Activated CD4-positive, alpha-beta T cell treated with anti-CD3 and anti-CD28 coated beads, Interleukin-2, amount 50 U/mL, for 4 hours (primary cell): Measurements from ENCODE around the gene GGTA1.
"Not testable (repeated sequence)": the region's sequence is repeated elsewhere in the genome, so short reads cannot be mapped to it uniquely, and the experiment has no call there.

Experiments used
- DNase-seq, 2 experiments: peaks; one replicate each; pipeline ENCODE4 v3.0.0-alpha.2; 2020

The GGTA1 gene

DNA sequence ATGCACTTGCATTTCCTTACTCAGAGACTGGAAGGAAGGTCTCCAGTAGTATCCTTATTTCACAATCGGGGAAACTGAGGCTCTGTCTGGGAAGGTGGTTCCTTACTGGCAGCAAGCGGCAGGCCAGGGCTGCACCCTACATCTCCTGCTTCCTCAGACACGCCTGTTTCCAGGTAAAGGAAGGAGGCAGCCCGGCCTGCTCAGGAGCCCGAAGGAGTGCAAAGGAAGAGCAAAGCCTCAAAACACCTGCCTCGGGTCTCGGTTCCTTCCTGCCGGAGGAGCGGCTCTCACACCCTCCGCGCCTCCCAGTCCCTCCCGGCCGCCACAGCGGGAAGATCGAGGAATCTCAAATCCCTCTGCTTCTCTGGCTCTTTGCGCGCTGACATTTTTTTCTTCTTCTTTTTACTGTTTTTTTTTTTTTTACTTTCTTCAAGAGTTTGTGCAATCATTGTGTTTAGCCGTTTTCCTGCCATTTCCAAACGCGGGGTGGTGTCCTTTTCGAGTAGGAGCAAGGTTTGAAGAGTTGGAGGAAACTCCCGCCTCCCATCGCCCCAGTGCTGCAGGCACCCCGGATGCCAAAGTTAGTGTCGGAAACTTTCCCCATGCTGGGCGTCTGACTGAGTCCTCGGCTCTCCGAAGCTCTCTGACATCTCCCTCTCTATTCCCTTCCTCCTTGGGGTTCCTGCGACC is 1.0 kb downstream of the GGTA1 start:
- DNase-seq: no peak

DNA sequence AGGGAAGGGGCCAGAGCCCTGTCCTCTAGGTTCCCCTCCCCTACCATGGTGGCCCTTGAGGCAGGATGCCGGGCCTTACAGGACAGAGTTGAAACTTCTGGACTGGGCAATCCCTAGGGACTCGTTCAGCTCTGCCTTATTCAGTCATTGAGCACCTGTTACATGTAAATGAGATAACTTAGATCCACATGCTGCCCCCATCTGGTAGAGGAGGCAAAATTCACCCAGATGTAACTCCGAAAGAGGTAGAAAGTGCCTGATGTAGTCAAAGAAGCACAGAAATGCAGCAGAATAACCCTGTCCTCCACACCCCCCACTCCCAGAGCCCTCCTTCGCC is 1.5 kb downstream of the GGTA1 start:
- peak in 1 of 2 experiments; percentile 6 for DNase-seq

DNA sequence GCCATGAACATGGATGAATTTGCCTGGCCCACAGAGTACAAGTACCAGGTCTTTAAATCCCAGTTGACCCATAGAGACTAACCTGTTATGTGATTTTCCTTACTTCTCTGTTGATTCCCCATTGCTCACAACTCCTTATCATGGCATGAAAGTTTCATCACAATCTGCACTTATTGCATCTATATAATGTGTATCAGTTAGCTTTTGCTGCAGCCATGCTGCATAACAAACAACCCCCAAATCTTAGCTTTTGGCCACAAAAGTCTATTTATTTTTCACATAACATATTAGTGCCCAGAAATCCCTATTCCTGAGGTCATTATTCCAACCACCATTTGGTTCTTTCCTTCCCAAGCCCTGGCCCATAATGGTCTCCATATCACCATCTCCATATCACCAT is 3.7 kb downstream of the GGTA1 start:
- DNase-seq: no peak

DNA sequence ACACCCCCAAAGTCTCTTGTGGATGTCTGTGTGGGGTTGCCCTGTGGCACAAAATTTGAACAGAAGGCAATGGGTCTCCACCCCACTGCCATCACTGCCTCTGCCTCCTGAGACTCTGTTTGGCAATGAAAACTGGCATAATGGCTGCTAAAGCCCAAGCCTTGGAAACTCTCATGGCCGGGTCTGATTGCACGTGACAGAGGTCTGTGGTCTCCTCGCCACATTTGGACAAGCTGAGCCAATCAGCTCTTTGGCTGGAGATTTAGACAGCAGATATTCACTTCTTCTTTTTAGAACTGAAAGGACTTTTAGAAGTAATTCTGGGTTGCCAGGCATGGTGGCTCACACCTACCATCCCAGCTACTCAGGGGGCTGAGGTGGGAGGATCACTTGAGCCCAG is 5.5 kb downstream of the GGTA1 start:
- DNase-seq: no peak

DNA sequence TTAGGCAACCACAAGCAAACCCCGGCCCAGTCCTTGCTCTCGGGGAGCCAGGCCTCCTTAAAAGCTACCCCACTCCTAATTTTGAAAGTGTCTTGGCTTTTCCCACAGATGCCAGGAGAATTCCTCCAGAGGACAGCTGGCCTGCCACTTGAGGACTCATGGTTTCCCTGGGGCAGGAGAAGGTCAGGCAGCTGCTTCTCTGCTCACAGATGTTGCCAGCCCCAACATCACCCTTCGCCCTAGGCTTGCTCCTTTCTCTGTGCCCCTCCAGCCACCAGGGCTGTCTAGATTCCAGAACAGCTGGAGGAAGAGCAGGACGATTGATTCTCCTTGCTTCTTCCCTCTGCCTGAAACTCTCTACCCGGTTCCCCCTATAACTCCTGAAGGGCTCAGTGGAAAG is 8.5 kb downstream of the GGTA1 start:
- DNase-seq: no peak

DNA sequence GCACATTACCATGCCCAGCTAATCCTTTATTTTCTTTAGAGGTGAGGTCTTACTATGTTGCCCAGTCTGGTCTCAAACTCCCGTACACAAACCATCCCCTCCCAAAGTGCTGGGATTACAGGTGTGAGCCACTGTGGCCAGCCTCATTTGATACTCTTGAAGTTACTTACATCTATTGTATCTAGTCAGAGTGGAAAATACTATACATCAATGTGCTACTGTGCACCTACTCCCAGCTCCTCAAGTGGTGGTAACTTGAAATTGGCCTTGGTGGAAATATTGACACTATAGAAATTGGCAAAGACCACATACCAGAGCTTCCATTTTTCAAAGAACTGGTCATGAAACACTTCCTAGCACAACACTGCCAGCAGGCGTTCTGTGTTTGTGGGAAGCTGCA is 10.3 kb downstream of the GGTA1 start:
- DNase-seq: no peak

DNA sequence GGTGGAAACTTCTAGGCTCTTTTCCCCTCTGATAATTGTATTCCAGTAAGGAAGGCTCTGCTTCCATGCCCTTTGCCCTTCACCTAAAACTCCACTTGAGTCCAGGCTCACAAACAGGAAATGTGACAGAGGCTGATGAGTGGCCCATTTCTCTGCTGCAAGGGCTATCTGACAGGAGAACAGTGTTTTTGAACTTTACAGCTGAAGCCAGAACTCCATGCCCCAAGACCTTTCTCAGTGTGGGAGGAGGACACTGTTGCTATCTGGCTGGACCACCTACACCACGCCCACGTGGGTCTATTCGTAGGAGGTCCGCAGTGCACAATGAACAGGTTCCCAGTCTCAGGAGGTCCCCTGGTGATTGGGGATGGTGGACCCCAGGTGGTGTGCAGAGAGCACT is 13.6 kb downstream of the GGTA1 start:
- no peak for DNase-seq

DNA sequence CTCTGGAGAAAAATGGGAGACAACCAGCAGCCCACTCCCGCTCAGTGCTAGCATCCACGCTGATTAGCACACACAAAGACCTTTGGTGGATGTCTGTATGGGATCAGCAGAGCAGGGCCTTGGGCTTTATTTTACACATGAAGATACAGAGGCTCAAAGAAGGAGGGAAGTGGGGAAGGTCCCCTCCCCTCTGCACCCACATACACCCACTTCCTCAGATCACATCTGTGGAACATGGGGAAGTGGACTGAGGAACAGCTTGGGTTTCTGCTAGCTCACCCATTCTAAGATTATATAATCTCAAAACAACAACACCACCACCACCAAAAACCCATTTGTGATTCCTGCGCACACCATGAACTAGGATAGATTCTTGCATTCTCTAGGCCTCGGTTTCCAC is 14.0 kb downstream of the GGTA1 start:
- no peak for DNase-seq

DNA sequence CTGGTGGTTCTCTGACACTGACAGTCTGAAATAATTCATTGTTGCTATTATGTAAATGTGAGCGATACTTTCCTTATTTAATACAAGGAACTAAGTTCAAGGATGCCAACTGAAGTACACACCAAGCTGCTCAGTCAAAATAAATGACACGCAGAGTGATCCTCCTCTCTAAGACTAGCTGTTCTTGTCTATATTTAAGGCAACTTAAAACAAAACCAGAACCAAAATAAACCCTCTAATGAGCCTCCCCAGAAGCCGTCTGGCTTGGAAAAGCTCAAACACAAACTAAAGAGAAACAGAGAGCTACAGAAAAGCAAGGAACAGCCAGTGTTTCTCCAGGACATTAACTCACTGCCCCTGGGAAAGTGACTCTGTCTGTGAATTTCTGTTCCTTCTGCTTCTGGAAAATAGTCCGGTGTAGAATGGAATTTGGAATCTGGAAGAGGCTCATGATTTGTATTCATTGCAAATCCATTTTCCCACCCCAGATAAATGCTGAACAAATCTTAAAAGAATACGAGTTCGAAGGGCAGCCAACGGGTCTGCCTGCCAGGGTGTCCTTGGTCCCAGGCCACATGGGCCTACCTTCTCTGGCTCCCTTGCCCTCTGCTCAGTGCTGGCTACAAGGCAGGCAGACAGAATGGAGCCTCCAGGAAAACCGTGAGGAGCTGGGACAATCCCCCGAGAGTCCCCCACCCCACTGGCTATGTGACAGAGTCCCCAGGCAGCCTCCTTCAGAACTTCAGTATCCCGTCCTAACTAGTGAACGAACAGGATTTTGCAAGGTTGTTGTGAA is 14.8 kb downstream of the GGTA1 start:
- DNase-seq: no peak

DNA sequence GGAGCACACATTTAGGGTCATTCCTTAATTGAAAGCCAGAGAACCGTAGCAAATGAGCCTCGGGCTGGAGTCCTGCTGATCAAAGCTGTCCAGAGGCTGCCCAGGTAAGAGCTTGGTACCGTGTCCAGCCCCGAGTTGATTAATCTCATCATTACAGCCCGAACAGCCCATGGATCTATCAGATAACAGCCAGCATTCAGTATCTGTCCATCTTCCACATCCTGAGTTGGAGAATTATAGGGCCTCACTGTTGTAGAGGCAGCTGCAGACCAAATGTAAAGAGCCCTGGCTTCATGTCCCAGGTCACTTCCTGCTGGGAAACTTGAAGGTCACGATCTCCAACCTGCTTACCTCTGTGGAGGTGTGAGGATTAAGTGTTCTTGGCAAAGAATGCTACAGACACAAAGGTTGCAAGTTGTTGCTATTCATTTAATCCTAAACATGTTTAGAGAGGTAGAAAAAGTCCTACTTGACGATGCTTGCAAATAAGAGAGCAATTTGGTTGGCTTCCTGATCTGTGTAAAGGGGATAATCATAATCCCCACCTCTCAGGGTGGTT is 16.1 kb downstream of the GGTA1 start:
- no peak for DNase-seq

DNA sequence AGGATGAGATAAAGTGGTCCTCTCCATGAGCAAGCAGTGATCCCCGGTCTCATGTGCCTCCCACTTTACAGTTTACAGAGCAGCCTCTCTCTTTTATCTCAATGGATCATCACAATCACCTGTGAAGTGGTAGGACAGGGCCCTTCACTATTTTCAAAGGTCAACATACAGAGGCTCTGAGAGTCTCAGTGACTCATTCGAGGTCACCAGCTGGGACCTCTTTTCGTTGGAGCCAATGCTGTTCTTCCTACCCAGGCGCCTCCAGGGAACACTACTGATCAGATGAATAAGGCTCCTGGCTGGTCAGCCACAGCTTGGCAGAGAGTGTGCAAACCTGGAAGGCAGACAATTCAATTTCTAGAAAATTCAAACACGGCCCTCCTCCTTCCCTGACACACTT is 16.6 kb downstream of the GGTA1 start:
- no peak for DNase-seq

DNA sequence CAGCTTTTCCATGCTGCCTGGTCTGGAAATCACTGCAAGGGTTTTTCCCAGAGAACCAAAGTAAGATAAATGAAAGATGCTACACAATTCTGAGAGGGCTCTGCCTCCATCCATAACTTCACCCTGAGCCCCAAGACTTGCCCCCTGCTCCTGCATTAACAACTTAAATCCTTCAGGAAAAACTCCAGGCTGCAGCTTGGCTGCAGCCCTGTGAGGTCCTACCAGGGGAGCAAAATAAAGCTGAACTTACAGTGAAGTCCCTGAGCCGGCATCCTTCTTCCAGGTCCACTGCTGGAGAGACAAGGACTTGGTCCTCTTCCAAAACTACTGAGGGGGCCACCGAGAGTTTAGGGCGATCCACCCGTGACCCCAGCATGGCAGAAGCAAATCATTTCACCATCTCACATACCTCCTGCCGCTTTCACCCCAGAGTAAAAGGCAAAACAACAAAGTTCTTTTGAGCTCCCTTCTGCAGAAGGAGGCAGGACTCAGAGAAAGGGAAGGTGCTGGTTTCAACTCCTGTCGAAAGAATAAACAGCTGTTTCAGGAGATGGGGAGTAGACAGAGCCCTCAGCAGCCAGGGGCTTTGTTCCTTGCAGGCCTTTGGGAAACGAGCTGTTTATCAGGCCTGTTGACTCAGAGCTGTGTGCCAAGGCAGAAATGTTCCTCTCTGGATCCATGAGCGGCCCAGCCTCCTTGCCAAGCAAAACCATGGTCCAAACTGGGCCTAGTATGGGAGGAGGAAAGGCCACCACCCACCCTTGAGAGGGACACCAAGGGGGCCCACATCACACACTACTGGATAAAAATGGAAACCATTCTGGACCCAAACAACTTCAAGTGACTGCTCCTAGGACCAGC is 20.6 kb downstream of the GGTA1 start:
- no peak for DNase-seq

DNA sequence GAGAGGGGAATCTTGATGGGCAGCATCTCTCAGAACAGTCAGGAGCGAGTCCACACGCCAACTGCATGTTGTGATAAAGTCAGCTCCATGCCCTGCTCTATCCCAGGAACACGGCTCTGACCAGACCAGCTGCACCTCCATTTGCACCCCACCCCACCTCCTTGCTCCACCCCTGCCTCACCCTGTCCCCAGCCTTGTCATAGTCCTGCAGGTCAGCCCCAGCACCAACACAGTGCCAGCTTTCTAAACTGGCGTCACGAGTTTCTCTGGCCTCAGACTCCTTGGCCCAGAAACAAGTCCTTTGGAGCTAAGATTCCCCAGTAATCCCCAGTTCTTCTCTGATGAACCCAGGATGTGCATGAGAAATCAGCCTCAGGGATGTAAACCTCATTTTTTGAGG is 23.5 kb downstream of the GGTA1 start:
- DNase-seq: no peak

DNA sequence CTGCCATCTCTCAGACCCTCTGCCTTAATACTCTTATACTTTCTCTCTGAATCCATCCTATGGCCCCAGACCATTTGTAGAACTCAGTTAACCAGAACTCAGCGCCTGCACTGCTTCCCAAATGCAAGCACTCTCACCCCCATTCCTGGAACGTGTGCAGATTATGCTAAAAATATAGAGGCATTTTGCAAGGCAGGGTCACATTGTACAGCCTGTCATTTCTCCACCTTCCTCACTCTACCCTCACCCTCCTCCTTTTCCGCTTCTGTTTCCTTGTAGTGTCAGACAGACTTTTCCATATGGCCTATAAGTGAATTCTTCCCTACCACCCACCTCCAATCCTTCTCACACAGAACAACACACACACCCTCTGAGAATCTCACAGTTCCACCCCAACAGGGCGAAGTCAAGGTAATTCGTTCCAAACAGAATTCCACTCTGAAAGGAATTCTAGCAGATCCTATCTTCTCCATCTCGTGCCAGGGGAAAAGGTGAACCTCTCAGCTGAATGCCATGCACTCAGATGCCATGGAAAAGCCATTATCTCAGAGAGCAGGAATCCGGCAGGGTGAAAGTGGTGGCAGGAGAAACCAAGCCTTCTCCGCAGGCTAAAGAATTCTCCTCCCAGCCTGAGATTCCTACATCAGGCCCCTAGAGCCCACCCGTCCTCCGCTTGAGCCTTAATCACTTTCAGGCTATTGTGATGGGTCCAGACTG is 25.3 kb downstream of the GGTA1 start:
- DNase-seq: no peak

DNA sequence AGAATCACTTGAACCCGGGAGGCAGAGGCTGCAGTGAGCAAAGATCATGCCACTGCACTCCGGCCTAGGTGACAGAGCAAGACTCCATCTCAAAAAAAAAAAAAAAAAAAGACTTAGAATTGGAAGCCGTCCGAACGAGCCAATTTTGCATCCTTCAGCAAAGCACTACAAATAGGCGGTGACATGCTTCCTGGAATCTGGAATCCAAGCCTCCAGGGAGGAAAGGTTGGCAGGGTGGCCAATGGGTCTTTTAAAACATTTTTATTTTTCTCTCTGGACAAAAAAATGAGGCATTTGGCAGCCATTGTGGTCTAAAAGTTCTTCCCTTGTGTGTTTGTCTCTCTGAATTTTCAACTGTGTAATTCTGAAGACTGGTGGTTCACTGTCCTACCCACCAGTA is 26.4 kb downstream of the GGTA1 start:
- DNase-seq: no peak

DNA sequence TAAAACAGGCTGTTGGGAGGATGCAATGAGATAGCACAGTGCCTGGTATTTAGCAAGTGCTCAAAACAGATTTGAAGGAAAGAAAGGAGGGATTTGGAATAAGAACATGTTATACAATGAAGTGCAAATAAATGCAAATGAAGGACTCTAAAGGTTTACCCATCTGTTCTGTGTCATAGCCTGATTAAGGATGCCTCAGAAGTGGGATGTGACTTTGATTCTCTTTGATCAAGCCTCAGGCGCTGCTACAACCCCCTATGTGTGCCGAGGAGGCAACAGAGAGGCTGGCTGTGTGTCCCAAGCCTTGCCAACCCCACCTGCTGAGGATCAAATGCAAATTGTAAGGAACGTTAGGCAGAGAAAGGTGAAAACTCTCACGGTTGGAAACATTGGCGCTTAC is 27.2 kb downstream of the GGTA1 start:
- DNase-seq: no peak

DNA sequence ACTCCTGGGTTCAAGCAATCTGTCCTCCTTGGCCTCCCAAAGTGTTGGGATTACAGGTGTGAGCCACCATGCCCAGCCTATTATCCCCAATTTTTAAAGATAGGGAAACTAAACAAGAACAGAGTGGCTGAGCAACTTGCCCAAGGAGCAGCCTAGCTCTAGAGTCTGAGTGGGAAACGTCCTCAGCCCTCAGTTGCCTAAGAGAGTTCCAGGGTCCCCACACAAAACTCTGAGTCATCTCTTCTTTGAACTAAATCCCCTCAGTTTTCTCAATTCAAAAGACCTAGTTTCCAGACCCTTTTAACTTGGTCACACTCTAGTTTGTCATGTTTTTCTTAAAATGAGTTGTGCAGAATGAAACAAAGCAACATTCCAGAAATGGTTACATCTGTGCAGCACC is 33.5 kb downstream of the GGTA1 start:
- DNase-seq: no peak

DNA sequence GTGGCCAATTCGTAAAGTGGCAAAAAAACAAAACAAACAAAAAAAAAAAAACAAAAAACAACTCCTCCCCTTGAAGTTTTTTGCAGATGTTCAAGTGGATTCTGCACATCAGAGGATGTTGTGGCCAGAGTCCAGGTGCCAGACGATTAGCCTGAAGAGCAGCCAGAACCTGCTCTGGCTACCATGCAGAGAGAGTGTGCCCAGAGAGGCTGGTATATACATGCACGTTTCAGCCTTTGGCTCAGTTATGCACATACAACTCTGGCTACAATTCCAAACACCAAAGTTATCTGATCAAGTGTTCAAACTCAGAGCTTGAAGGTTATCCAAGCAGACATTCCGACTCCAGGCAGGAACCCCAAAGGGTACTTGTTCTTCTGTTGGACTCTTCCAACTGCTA is 34.7 kb downstream of the GGTA1 start:
- no peak for DNase-seq

DNA sequence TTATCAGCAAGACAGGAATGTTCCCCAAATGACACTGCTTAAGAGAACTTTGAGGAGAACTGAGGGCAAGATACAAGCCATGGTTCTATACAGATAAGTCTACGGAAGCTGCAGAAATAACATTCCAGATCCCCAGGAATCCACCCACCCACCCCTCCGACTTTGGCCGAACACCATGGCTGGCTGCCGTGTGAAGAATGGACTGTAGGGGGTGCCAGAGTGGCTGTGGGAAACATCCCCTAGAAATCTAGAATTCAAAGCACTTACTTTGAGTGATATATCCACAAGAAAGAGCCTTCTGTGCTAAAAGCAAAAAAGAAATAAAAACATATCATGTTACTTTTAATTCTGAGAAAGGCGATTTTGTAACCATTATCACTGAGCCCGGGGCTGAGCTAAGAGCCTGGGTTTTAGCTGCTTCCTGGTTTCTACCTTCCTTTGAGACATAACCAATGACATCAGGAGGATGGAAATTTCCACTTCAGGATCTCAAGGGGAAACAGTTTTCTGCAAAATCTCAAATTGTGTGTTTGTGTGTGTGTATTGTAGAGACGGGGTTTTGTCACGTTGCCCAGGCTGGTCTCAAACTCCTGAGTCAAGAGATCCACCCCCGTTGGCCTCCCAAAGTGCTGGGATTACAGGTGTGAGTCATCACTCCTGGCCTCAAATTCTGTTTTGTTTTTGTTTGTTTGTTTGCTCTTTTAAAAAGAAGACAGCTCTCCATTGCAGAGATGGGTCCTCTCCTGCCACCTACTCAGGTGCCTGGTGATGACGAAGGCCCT is 36.4 kb downstream of the GGTA1 start:
- DNase-seq: no peak

DNA sequence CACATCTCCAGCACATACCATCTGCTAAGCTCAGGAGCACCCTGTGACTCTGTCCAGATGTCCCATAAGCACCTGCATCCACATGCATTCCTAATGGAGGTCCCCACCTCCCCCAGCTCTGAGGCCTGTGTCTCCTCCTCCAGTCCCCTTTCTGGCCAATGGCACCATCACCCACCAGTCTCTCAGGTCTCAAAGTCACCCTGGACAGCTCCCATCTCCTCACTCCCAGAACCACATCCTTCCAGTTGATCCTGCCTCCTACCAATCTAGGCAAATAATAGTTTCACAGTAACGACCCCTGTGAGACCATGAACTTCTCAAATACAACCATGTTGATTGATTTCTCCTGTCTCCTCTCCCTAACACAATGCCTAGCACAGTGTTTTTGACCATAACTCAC is 40.1 kb downstream of the GGTA1 start:
- no peak for DNase-seq

DNA sequence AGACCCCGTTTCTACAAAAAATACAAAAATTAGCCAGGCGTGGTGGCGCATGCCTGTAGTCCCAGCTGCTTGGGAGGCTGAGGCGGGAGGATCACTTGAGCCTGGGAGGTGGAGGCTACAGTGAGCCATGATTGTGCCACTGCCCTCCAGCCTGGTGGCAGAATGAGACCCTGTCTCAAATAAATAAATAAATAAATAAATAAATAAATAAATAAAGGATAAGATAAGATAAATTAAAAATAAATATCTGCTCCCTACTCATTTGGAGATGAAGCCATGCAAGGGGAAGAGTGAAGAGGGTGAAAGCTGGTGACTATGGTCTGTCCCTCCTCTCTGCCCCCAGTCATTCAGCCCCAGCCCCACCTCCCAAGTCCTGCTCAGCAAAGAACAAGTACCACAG is 41.2 kb downstream of the GGTA1 start:
- not testable (repeated sequence) for DNase-seq
